Fibroblast of lung (primary cell): ENCODE data around the gene RPRD1B. TPM values are rescaled to one million over a fixed set of nuclear protein-coding genes. Genes with fewer than 3 reads are reported as not detected.

Experiments used
- DNase-seq, 2 donors: peaks; one replicate each; pipeline versions ENCODE4 v3.0.0 to v3.0.0-alpha.2; 2010; ENCODE audit warnings: low read depth in 2 of 2
- H2AFZ ChIP-seq: 2 replicates; pipeline ENCODE4 v1.5.1; 2012; ENCODE audit warnings: low read length, control low read depth, inconsistent platforms
- H3K27ac ChIP-seq: 2 replicates; pipeline ENCODE4 v1.5.1; 2011; ENCODE audit warnings: low read length, control low read depth; ENCODE audit not compliant: insufficient read depth
- H3K27me3 ChIP-seq: 2 replicates; pipeline ENCODE4 v1.5.1; 2011; ENCODE audit warnings: mild to moderate bottlenecking, low read length; ENCODE audit not compliant: control insufficient read depth, insufficient read depth
- H3K36me3 ChIP-seq: 2 replicates; pipeline ENCODE4 v1.5.1; 2011; ENCODE audit warnings: low read length; ENCODE audit not compliant: control insufficient read depth, insufficient read depth
- H3K4me1 ChIP-seq: 2 replicates; pipeline ENCODE4 v1.5.1; 2011; ENCODE audit warnings: low read length; ENCODE audit not compliant: control insufficient read depth, insufficient read depth; ENCODE audit errors: extremely low read depth
- H3K4me2 ChIP-seq: 2 replicates; pipeline ENCODE4 v1.5.1; 2011; ENCODE audit warnings: low read length, control low read depth; ENCODE audit not compliant: insufficient read depth; ENCODE audit errors: extremely low read depth
- H3K4me3 ChIP-seq, 4 experiments: fragments of 200-600 bp in 1 of 4; sonication (generic) in 1 of 4; replicated peaks in 1 of 4; 2 replicates each; pipeline ENCODE4 v1.5.1; 2011 to 2016; ENCODE audit warnings: low read length in 4 of 4, low read depth in 3 of 4, mild to moderate bottlenecking in 3 of 4, control low read depth in 2 of 4, inconsistent platforms in 1 of 4, mixed read lengths in 1 of 4; ENCODE audit not compliant: insufficient read depth in 1 of 4; ENCODE audit errors: control extremely low read depth in 1 of 4
- H3K79me2 ChIP-seq: 2 replicates; pipeline ENCODE4 v1.5.1; 2012; ENCODE audit warnings: mild to moderate bottlenecking, low read length, inconsistent platforms; ENCODE audit not compliant: control insufficient read depth, insufficient read depth
- H3K9ac ChIP-seq: 2 replicates; pipeline ENCODE4 v1.5.1; 2011; ENCODE audit warnings: mild to moderate bottlenecking, low read length, control low read depth; ENCODE audit not compliant: insufficient read depth
- H3K9me3 ChIP-seq: 2 replicates; pipeline ENCODE4 v1.5.1; 2012; ENCODE audit warnings: low read depth, low read length; ENCODE audit not compliant: control insufficient read depth, insufficient read depth
- H4K20me1 ChIP-seq: 2 replicates; pipeline ENCODE4 v1.5.1; 2011; ENCODE audit warnings: low read length; ENCODE audit not compliant: control insufficient read depth, insufficient read depth; ENCODE audit errors: extremely low read depth
- CTCF ChIP-seq, 2 donors: IDR thresholded peaks in 1 of 2; conservative IDR thresholded peaks in 1 of 2; 1 replicate in 1 of 2; 2 replicates in 1 of 2; pipeline ENCODE4 v1.5.1; 2011 to 2012; ENCODE audit warnings: low read length in 2 of 2, control low read depth in 1 of 2, inconsistent platforms in 1 of 2, low read depth in 1 of 2, mild to moderate bottlenecking in 1 of 2
- EZH2 ChIP-seq: IDR thresholded peaks from 2 replicates; pipeline ENCODE4 v1.5.1; 2012; ENCODE audit warnings: low read length, control low read depth, mild to moderate bottlenecking; ENCODE audit errors: missing control alignments
- polyA plus RNA-seq, 2 donors: library from polyadenylated mRNA; depleted of rRNA in 1 of 2; stranded (reverse) in 1 of 2; unstranded in 1 of 2; fragments of >200 nt; gene quantifications; 2 replicates each; pipeline ENCODE4 v1.2.1, GENCODE V29; 2011 to 2012; ENCODE audit warnings: missing spikeins in 1 of 2
- total RNA-seq: library from RNA; depleted of rRNA; stranded (reverse); fragments of >200 nt; gene quantifications from 2 replicates; pipeline ENCODE4 v1.2.1, GENCODE V29; 2014

The RPRD1B gene
- total and polyA plus RNA-seq, 2 donors (not counting 1 experiment from before 2014, with no cell fraction given): 23.8 to 23.9 TPM

GRCh38 chr20:38081575-38081974 is 48.0 kb downstream of the RPRD1B start:
- Histone ChIP-seq H3K4me3 (no peak overlapping the region), H3K36me3 (peaks cover 3% of the 10 kb centered on the region), H3K27ac (no peak overlapping the region), H3K79me2 (peaks cover 6% of the 10 kb centered on the region), H4K20me1 (no peaks in the 10 kb centered on the region), H2AFZ (no peak overlapping the region), H3K9me3 (no peaks in the 10 kb centered on the region), H3K27me3 (no peaks in the 10 kb centered on the region), H3K9ac (no peak overlapping the region), H3K4me2 (no peak overlapping the region), H3K4me1 (peaks cover 19% of the 10 kb centered on the region)
- DNase-seq: peak in 1 of 2 donors; percentile 54
- TF ChIP-seq CTCF (conservative IDR thresholded peaks at IDR 0.05 in 1 of 2, IDR thresholded peaks at IDR 0.05 in 1 of 2; ENCODE audit: low read depth in 1 of 2, low read length in 2 of 2) (no peak), EZH2 (no peak)

- Histone ChIP-seq H3K9ac (no peak overlapping the region), H3K4me3 (no peak overlapping the region), H4K20me1 (no peaks in the 10 kb centered on the region), H3K27me3 (no peaks in the 10 kb centered on the region), H3K79me2 (no peaks in the 10 kb centered on the region), H2AFZ (no peak overlapping the region), H3K36me3 (no peaks in the 10 kb centered on the region), H3K27ac (peak overlapping the region; percentile 66), H3K9me3 (no peaks in the 10 kb centered on the region), H3K4me2 (no peak overlapping the region), H3K4me1 (peaks cover 19% of the 10 kb centered on the region)
- TF ChIP-seq CTCF (conservative IDR thresholded peaks at IDR 0.05 in 1 of 2, IDR thresholded peaks at IDR 0.05 in 1 of 2; ENCODE audit: low read depth in 1 of 2, low read length in 2 of 2): no peak
- TF ChIP-seq EZH2: no peak
- no peak for DNase-seq
Observed at GRCh38 chr20:38082894-38083293, 49.3 kb downstream of the RPRD1B start.

GRCh38 chr20:38083338-38084048 is 49.9 kb downstream of the RPRD1B start:
- Histone ChIP-seq H3K4me3 (no peak overlapping the region), H3K36me3 (no peaks in the 10 kb centered on the region), H3K9ac (peak overlapping the region; percentile 47), H3K79me2 (no peaks in the 10 kb centered on the region), H3K27ac (peak overlapping the region; percentile 66), H3K27me3 (no peaks in the 10 kb centered on the region), H3K4me2 (no peak overlapping the region), H2AFZ (no peak overlapping the region), H4K20me1 (no peaks in the 10 kb centered on the region), H3K4me1 (peaks cover 19% of the 10 kb centered on the region), H3K9me3 (no peaks in the 10 kb centered on the region)
- TF ChIP-seq EZH2 (no peak), CTCF (conservative IDR thresholded peaks at IDR 0.05 in 1 of 2, IDR thresholded peaks at IDR 0.05 in 1 of 2; ENCODE audit: low read depth in 1 of 2, low read length in 2 of 2) (no peak)
- peak in 1 of 2 donors; percentile 51 for DNase-seq
